Measurements from ENCODE around the gene TXNDC12.
A peak's percentile ranks its signal among the peaks of the same experiment; 100 is the strongest.

TXNDC12 gene

DNA sequence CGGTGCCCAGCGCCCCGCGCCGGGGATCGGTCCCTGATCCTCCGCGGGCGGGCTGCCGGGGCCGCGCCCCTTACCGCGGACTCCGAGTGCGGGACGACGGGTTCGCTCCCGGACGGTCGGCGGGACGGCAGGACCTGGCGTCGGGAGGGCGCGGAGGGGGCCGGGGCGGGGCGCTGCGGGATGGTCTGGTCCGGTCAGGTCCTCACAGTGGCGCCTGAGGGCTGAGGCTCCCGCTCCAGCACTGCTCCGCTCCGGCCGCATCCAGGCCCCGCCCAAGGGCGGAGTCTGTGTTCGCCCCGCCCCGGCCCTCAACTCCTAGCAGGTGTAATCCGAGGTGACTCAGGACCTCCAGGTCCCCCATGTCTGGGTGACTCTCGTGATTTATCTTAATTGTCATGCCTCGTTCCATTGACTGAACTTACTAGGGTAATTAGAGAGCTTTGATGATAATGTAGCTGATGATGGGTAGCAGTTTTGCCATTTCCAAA lies 64.5 kb downstream of the TXNDC12 start, which contains the start of gene RAB3B:
Gene RAB3B, minus strand, starts transcription at position 223 of the 488 bp plus-strand sequence. CDS start 13,583 bp downstream, outside the sequence.
- TF ChIP-seq, protein P1, sequence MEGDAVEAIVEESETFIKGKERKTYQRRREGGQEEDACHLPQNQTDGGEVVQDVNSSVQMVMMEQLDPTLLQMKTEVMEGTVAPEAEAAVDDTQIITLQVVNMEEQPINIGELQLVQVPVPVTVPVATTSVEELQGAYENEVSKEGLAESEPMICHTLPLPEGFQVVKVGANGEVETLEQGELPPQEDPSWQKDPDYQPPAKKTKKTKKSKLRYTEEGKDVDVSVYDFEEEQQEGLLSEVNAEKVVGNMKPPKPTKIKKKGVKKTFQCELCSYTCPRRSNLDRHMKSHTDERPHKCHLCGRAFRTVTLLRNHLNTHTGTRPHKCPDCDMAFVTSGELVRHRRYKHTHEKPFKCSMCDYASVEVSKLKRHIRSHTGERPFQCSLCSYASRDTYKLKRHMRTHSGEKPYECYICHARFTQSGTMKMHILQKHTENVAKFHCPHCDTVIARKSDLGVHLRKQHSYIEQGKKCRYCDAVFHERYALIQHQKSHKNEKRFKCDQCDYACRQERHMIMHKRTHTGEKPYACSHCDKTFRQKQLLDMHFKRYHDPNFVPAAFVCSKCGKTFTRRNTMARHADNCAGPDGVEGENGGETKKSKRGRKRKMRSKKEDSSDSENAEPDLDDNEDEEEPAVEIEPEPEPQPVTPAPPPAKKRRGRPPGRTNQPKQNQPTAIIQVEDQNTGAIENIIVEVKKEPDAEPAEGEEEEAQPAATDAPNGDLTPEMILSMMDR (IDR thresholded peaks at IDR 0.05; ENCODE audit: borderline replicate concordance, control extremely low read depth, extremely low read depth, insufficient read depth, missing control alignments), result no peak
- DNase-seq (ENCODE audit: low spot score), result peak; percentile 86
- in situ Hi-C loops (cut with MboI; ENCODE audit: low sequenced_read_pairs, unreplicated experiment), result loop anchor here (25.0 kb wide), 1 partner anchor 97 kb away; no protein-coding TSS in a partner anchor

- no peak for DNase-seq (ENCODE audit: low spot score)
- TF ChIP-seq, protein P1 (IDR thresholded peaks at IDR 0.05; ENCODE audit: borderline replicate concordance, control extremely low read depth, extremely low read depth, insufficient read depth, missing control alignments), result no peak
- in situ Hi-C loops (cut with MboI; ENCODE audit: low sequenced_read_pairs, unreplicated experiment), result loop anchor here (25.0 kb wide), 1 partner anchor 97 kb away; no protein-coding TSS in a partner anchor
Observed at GRCh38 chr1:51989582-51990477, 65.2 kb downstream of the TXNDC12 start.

- in situ Hi-C loops (cut with MboI; ENCODE audit: low sequenced_read_pairs, unreplicated experiment), result loop anchor here (25.0 kb wide), 1 partner anchor 99 kb away; no protein-coding TSS in a partner anchor
- DNase-seq (ENCODE audit: low spot score), result no peak
- TF ChIP-seq, protein P1 (IDR thresholded peaks at IDR 0.05; ENCODE audit: borderline replicate concordance, control extremely low read depth, extremely low read depth, insufficient read depth, missing control alignments), result no peak
Observed at GRCh38 chr1:51988254-51988653, 66.7 kb downstream of the TXNDC12 start.

GRCh38 chr1:51986718-51987117 lies 68.3 kb downstream of the TXNDC12 start:
- DNase-seq (ENCODE audit: low spot score), result no peak
- TF ChIP-seq, protein P1 (IDR thresholded peaks at IDR 0.05; ENCODE audit: borderline replicate concordance, control extremely low read depth, extremely low read depth, insufficient read depth, missing control alignments), result no peak
- in situ Hi-C loops (cut with MboI; ENCODE audit: low sequenced_read_pairs, unreplicated experiment), result loop anchor here (25.0 kb wide), 1 partner anchor 101 kb away; no protein-coding TSS in a partner anchor

DNA sequence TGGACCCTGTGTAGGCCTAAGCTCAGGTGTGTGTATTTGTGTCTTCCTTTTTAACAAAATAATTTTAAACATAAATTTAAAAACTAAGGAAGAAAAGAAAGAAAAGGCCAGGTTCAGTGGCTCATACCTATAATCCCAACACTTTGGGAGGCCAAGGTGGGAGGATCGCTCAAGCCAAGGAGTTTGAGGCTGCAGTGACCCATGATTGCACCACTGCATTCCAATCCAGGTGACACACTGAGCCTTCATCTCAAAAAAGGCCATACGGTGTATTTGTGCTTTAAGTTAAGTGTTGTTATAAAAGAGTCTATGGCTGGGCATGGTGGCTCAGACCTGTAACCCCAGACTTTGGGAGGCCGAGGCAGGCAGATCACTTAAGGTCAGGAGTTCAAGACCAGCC lies 72.8 kb downstream of the TXNDC12 start:
- TF ChIP-seq, protein P1 (IDR thresholded peaks at IDR 0.05; ENCODE audit: borderline replicate concordance, control extremely low read depth, extremely low read depth, insufficient read depth, missing control alignments), result no peak
- in situ Hi-C loops (cut with MboI; ENCODE audit: low sequenced_read_pairs, unreplicated experiment), result loop anchor here (25.0 kb wide), 1 partner anchor 105 kb away; no protein-coding TSS in a partner anchor
- DNase-seq (ENCODE audit: low spot score), result no peak

DNA sequence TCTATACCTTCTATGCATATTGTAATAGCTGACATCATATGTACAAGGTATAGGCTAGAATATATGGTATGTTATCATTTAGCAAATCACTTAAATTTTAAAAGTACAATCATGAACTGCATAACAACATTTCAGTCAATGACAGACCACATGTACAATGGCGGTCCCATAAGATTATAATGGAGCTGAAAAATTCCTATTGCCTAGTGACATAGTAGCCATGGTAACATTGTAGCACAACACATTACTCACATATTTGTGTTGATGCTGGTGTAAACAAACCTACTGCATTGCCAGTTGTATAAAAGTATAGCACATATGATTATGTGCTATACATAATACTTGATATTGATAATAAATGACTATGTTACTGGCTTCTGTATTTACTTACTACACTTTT lies 73.4 kb downstream of the TXNDC12 start:
- TF ChIP-seq, protein P1 (IDR thresholded peaks at IDR 0.05; ENCODE audit: borderline replicate concordance, control extremely low read depth, extremely low read depth, insufficient read depth, missing control alignments), result no peak
- in situ Hi-C loops (cut with MboI; ENCODE audit: low sequenced_read_pairs, unreplicated experiment), result loop anchor here (25.0 kb wide), 1 partner anchor 106 kb away; no protein-coding TSS in a partner anchor
- DNase-seq (ENCODE audit: low spot score), result no peak

Measured in GM13976 (cell line).